Eye (tissue), 1 donor: ENCODE results near the gene HNRNPM.
"Not testable (repeated sequence)": the region's sequence is repeated elsewhere in the genome, so short reads cannot be mapped to it uniquely, and the experiment has no call there.

Experiments
- DNase-seq: peaks from one replicate; pipeline ENCODE4 v3.0.0-alpha.2; 2015

Gene HNRNPM

GRCh38 chr19:8429044-8429443, 15.7 kb upstream of the HNRNPM start:
- DNase-seq, result no peak

GRCh38 chr19:8429826-8430225, 14.9 kb upstream of the HNRNPM start:
- no peak for DNase-seq

GRCh38 chr19:8430650-8431049, 14.1 kb upstream of the HNRNPM start:
- DNase-seq, result no peak

- DNase-seq, result no peak
Measured at GRCh38 chr19:8438236-8438635, 6.5 kb upstream of the HNRNPM start.

GRCh38 chr19:8441725-8442544, 2.8 kb upstream of the HNRNPM start:
- DNase-seq, result no peak

GRCh38 chr19:8444140-8444676, 567 bp upstream of the HNRNPM start:
- not testable (repeated sequence) for DNase-seq

GRCh38 chr19:8445488-8446001, 770 bp downstream of the HNRNPM start:
- DNase-seq, result peak; percentile 73

GRCh38 chr19:8446061-8446709, 1.4 kb downstream of the HNRNPM start:
- no peak for DNase-seq

GRCh38 chr19:8449830-8450229, 5.1 kb downstream of the HNRNPM start:
- no peak for DNase-seq

GRCh38 chr19:8451377-8451776, 6.6 kb downstream of the HNRNPM start:
- no peak for DNase-seq

GRCh38 chr19:8451885-8452284, 7.1 kb downstream of the HNRNPM start:
- no peak for DNase-seq

GRCh38 chr19:8452446-8453123, 7.8 kb downstream of the HNRNPM start:
- no peak for DNase-seq

- no peak for DNase-seq
Measured at GRCh38 chr19:8453616-8454015, 8.8 kb downstream of the HNRNPM start.

- no peak for DNase-seq
Measured at GRCh38 chr19:8454218-8454617, 9.4 kb downstream of the HNRNPM start.

GRCh38 chr19:8455018-8455417, 10.2 kb downstream of the HNRNPM start:
- DNase-seq, result no peak

- no peak for DNase-seq
Measured at GRCh38 chr19:8456064-8456463, 11.3 kb downstream of the HNRNPM start.

- no peak for DNase-seq
Measured at GRCh38 chr19:8457209-8457608, 12.4 kb downstream of the HNRNPM start.

GRCh38 chr19:8457827-8458226, 13.1 kb downstream of the HNRNPM start:
- DNase-seq, result no peak

GRCh38 chr19:8458380-8458779, 13.6 kb downstream of the HNRNPM start:
- DNase-seq, result no peak

- DNase-seq, result no peak
Measured at GRCh38 chr19:8459095-8459494, 14.3 kb downstream of the HNRNPM start.

- DNase-seq, result peak; percentile 35
Measured at GRCh38 chr19:8459520-8460270, 14.9 kb downstream of the HNRNPM start.

- no peak for DNase-seq
Measured at GRCh38 chr19:8460516-8461298, 15.9 kb downstream of the HNRNPM start.
